Endothelial cell (in vitro differentiated cells): ENCODE measurements around the gene CAMTA1. TPM values are rescaled to one million over a fixed set of nuclear protein-coding genes. Genes with fewer than 3 reads are reported as not detected.

Experiments used
- DNase-seq: peaks from one replicate; pipeline ENCODE4 v3.0.0; 2021; ENCODE audit warnings: low spot score
- H3K27ac Mint-ChIP-seq: one replicate; pipeline ENCODE4 v1.8.0; 2021; ENCODE audit warnings: mixed read lengths, inconsistent platforms; ENCODE audit not compliant: unreplicated experiment
- H3K27me3 Mint-ChIP-seq: one replicate; pipeline ENCODE4 v1.8.0; 2021; ENCODE audit warnings: mild to moderate bottlenecking, moderate library complexity, mixed read lengths, inconsistent platforms; ENCODE audit not compliant: unreplicated experiment
- H3K36me3 Mint-ChIP-seq: one replicate; pipeline ENCODE4 v1.8.0; 2021; ENCODE audit warnings: mild to moderate bottlenecking, low read depth, mixed read lengths, inconsistent platforms; ENCODE audit not compliant: unreplicated experiment
- H3K4me1 Mint-ChIP-seq: one replicate; pipeline ENCODE4 v1.8.0; 2021; ENCODE audit warnings: mild to moderate bottlenecking, mixed read lengths, inconsistent platforms; ENCODE audit not compliant: unreplicated experiment
- H3K4me3 Mint-ChIP-seq: one replicate; pipeline ENCODE4 v1.8.0; 2021; ENCODE audit warnings: mild to moderate bottlenecking, mixed read lengths, inconsistent platforms; ENCODE audit not compliant: unreplicated experiment
- H3K9me3 Mint-ChIP-seq: one replicate; pipeline ENCODE4 v1.8.0; 2021; ENCODE audit warnings: mixed read lengths, inconsistent platforms; ENCODE audit not compliant: unreplicated experiment
- CTCF ChIP-seq: fragments of 200-600 bp; sonication (generic); IDR thresholded peaks from one replicate; pipeline ENCODE4 v1.5.0; 2021; ENCODE audit warnings: antibody characterized with exemption; ENCODE audit not compliant: unreplicated experiment
- total RNA-seq: library from RNA; stranded (reverse); fragmentation: NEBNext Ultra II Directional; extraction: Animal tissue kit (Norgen Biotek cat#: 25700); gene quantifications from one replicate; pipeline ENCODE4 v1.2.1, GENCODE V29; 2021; ENCODE audit not compliant: unreplicated experiment

The CAMTA1 gene
- total RNA-seq, 1 donor from 2014 or later, result 87.3 TPM

GRCh38 chr1:6870086-6870485 lies 84.8 kb downstream of the CAMTA1 start:
- Mint-ChIP-seq H3K4me1 (peaks cover 17% of the 10 kb centered on the region), H3K9me3 (no peaks in the 10 kb centered on the region), H3K4me3 (no peak overlapping the region), H3K27me3 (no peaks in the 10 kb centered on the region), H3K27ac (no peak overlapping the region), H3K36me3 (no peaks in the 10 kb centered on the region)
- TF ChIP-seq CTCF, result no peak
- no peak for DNase-seq

GRCh38 chr1:6870571-6870970 lies 85.3 kb downstream of the CAMTA1 start:
- Mint-ChIP-seq H3K36me3 (no peaks in the 10 kb centered on the region), H3K4me1 (peaks cover 17% of the 10 kb centered on the region), H3K27ac (no peak overlapping the region), H3K4me3 (no peak overlapping the region), H3K9me3 (no peaks in the 10 kb centered on the region), H3K27me3 (no peaks in the 10 kb centered on the region)
- TF ChIP-seq CTCF, result no peak
- DNase-seq, result no peak

- H3K4me3 Mint-ChIP-seq, result no peak overlapping the region
- H3K4me1 Mint-ChIP-seq, result peaks cover 10% of the 10 kb centered on the region
- no peaks in the 10 kb centered on the region for H3K9me3 Mint-ChIP-seq
- H3K36me3 Mint-ChIP-seq, result no peaks in the 10 kb centered on the region
- H3K27me3 Mint-ChIP-seq, result no peaks in the 10 kb centered on the region
- H3K27ac Mint-ChIP-seq, result no peak overlapping the region
- DNase-seq, result no peak
- TF ChIP-seq CTCF, result no peak
These were observed 86.2 kb downstream of the CAMTA1 start for GRCh38 chr1:6871300-6871972.

- H3K27ac Mint-ChIP-seq, result no peak overlapping the region
- H3K27me3 Mint-ChIP-seq, result peaks cover 1% of the 10 kb centered on the region
- peaks cover 10% of the 10 kb centered on the region for H3K4me1 Mint-ChIP-seq
These were observed 87.5 kb downstream of the CAMTA1 start for GRCh38 chr1:6872573-6873261.

More at GRCh38 chr1:6872573-6873261, 87.5 kb downstream of the CAMTA1 start:
- Mint-ChIP-seq H3K9me3 (no peaks in the 10 kb centered on the region), H3K36me3 (no peaks in the 10 kb centered on the region), H3K4me3 (no peak overlapping the region)
- DNase-seq, result no peak
- TF ChIP-seq CTCF, result no peak
